ENCODE measurements around the gene GATA3.

The GATA3 gene

GRCh38 chr10:8114741-8115617 is 60.5 kb downstream of the GATA3 start:
- Histone ChIP-seq H3K27ac (no peak overlapping the region), H3K4me3 (no peak overlapping the region)

- Histone ChIP-seq H3K27ac (no peak overlapping the region), H3K4me3 (no peak overlapping the region)
These were observed 61.1 kb downstream of the GATA3 start for GRCh38 chr10:8115618-8115980.

- Histone ChIP-seq H3K4me3 (no peak overlapping the region), H3K27ac (no peak overlapping the region)
These were observed 62.0 kb downstream of the GATA3 start for GRCh38 chr10:8116474-8116873.

GRCh38 chr10:8116926-8117493 is 62.5 kb downstream of the GATA3 start:
- Histone ChIP-seq H3K4me3 (no peak overlapping the region), H3K27ac (no peak overlapping the region)

GRCh38 chr10:8121201-8121890 is 66.9 kb downstream of the GATA3 start:
- Histone ChIP-seq H3K4me3 (no peak overlapping the region), H3K27ac (no peak overlapping the region)

- H3K27ac ChIP-seq: no peak overlapping the region
- H3K4me3 ChIP-seq: no peak overlapping the region
These were observed 68.3 kb downstream of the GATA3 start for GRCh38 chr10:8122611-8123369.

GRCh38 chr10:8124436-8124835 is 69.9 kb downstream of the GATA3 start:
- Histone ChIP-seq H3K27ac (no peak overlapping the region), H3K4me3 (no peak overlapping the region)

Data from skin epidermis (tissue), 12 donors.